ENCODE measurements around the gene TMEM212. TPM values are rescaled to one million over a fixed set of nuclear protein-coding genes. Genes with fewer than 3 reads are reported as not detected.

Gene TMEM212
- total RNA-seq, 1 experiment from 2014 or later: not detected

DNA sequence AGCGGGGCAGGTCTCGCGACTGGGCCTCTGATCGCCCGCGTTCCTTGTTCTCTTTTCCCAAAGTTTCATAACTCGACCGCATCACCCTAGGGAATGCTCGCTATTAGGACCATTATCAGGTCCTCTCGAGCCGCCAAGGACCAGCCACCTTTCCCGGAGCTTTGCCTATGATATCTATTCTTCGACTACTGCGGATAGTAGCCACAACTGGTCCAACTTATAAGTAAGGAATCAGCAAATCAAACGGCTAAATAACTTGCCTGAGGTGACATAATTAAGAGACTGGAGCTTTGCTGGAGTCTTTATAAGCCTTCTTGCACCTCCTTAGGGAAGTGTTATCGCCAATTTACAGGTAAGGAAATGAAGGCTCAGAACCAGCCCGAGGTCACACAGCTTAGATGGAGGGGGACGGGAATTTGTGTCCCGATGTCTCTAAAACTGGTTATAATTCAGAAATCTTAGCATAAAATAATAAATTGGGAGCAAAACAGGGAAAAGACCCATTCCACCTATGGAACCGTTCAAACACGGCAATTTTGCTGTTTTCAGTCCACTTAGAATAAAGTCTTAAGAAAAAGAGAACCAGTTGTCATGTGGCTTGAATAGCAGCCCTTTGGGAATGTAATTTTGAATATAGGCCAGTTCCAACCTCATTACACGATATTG is 32.4 kb upstream of the TMEM212 start:
- Mint-ChIP-seq H3K4me1 (ENCODE audit: low read depth, unreplicated experiment) (peaks cover 27% of the 10 kb centered on the region), H3K9me3 (ENCODE audit: unreplicated experiment) (no peaks in the 10 kb centered on the region), H3K36me3 (ENCODE audit: insufficient read depth, unreplicated experiment) (peaks cover 5% of the 10 kb centered on the region), H3K27me3 (ENCODE audit: insufficient read depth, unreplicated experiment) (no peaks in the 10 kb centered on the region), H3K27ac (ENCODE audit: unreplicated experiment) (peak overlapping the region; percentile 83), H3K4me3 (ENCODE audit: unreplicated experiment) (peak overlapping the region; percentile 87)
- intact Hi-C loops (cut with micrococcal nuclease; ENCODE audit: unreplicated experiment): loop anchor here (1.0 kb wide), 2 partner anchors 20 to 680 kb away; no protein-coding TSS in a partner anchor
- no peaks in the 10 kb centered on the region for H3K27me3 ChIP-seq (replicated peaks; ENCODE audit: control insufficient read depth, insufficient read depth, low read length)
- peaks cover 36% of the 10 kb centered on the region for H3K4me1 ChIP-seq
- TF ChIP-seq, protein P1, sequence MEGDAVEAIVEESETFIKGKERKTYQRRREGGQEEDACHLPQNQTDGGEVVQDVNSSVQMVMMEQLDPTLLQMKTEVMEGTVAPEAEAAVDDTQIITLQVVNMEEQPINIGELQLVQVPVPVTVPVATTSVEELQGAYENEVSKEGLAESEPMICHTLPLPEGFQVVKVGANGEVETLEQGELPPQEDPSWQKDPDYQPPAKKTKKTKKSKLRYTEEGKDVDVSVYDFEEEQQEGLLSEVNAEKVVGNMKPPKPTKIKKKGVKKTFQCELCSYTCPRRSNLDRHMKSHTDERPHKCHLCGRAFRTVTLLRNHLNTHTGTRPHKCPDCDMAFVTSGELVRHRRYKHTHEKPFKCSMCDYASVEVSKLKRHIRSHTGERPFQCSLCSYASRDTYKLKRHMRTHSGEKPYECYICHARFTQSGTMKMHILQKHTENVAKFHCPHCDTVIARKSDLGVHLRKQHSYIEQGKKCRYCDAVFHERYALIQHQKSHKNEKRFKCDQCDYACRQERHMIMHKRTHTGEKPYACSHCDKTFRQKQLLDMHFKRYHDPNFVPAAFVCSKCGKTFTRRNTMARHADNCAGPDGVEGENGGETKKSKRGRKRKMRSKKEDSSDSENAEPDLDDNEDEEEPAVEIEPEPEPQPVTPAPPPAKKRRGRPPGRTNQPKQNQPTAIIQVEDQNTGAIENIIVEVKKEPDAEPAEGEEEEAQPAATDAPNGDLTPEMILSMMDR (IDR thresholded peaks at IDR 0.05; ENCODE audit: insufficient read depth in 1 of 2, low read depth in 1 of 2, low read length in 1 of 2, severe bottlenecking in 1 of 2, unreplicated experiment in 1 of 2): no peak
- no peaks in the 10 kb centered on the region for H3K36me3 ChIP-seq (ENCODE audit: control insufficient read depth, insufficient read depth, low read length)
- peak overlapping the region; percentile 90 for H3K4me3 ChIP-seq (ENCODE audit: low read depth, low read length)
- no peaks in the 10 kb centered on the region for H3K9me3 ChIP-seq
- BruUV-seq (replicated peaks): TSS peak; percentile 93
- ChIA-PET CTCF (interaction anchor here (1.2 to 1.4 kb wide), 2 partner anchors 19 to 23 kb away, joined by 3 to 5 read pairs; no protein-coding TSS in a partner anchor), POLR2A (interaction anchor here (1.0 kb wide), 1 partner anchor 902 kb away, joined by 3 read pairs; no protein-coding TSS in a partner anchor)
- no peak for DNase-seq

DNA sequence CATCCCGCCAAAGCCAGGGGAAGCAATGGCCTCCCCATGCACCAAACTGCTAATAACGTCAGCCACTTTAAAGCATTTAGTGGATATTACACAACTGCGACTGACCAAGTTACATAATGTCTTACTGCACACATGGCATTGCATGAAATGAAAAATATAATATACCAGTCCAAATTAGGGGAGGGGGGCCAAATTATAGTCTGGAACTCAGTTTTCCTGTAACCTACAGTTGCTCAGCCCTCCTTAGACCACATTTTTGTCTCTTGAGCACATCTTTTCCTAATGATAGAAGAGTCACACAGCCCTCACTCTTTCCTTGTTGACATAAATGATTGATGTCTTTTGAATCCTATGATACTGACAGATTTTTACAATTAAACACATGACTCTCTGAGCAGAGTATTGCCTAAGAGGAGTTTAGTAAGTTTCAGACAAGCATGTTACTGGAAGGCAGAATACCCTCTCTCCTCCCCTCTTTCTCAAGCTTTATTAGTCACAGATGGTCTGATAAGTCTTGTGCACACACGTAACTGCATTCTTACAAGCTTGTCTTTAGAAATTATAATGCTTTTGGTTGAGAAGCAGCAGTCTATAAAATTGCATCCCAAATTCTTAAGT is 31.7 kb upstream of the TMEM212 start:
- BruUV-seq (replicated peaks): no TSS peak
- ChIA-PET POLR2A (no interaction called here), CTCF (interaction anchor here (1.0 to 1.4 kb wide), 3 partner anchors 19 to 39 kb away, joined by 3 to 5 read pairs (median 3); no protein-coding TSS in a partner anchor)
- Histone ChIP-seq H3K27me3 (replicated peaks; ENCODE audit: control insufficient read depth, insufficient read depth, low read length) (no peaks in the 10 kb centered on the region), H3K9me3 (no peaks in the 10 kb centered on the region), H3K4me1 (peaks cover 33% of the 10 kb centered on the region), H3K36me3 (ENCODE audit: control insufficient read depth, insufficient read depth, low read length) (no peaks in the 10 kb centered on the region), H3K4me3 (ENCODE audit: low read depth, low read length) (peak overlapping the region; percentile 90)
- H3K4me1 Mint-ChIP-seq (ENCODE audit: low read depth, unreplicated experiment): peaks cover 27% of the 10 kb centered on the region
- DNase-seq: peak in 1 of 2 experiments; percentile 51
- peak overlapping the region; percentile 87 for H3K4me3 Mint-ChIP-seq (ENCODE audit: unreplicated experiment)
- H3K27ac Mint-ChIP-seq (ENCODE audit: unreplicated experiment): peak overlapping the region; percentile 83
- intact Hi-C loops (cut with micrococcal nuclease; ENCODE audit: unreplicated experiment): loop anchor here (1.0 kb wide), 1 partner anchor 19 kb away; no protein-coding TSS in a partner anchor
- H3K27me3 Mint-ChIP-seq (ENCODE audit: insufficient read depth, unreplicated experiment): no peaks in the 10 kb centered on the region
- no peaks in the 10 kb centered on the region for H3K9me3 Mint-ChIP-seq (ENCODE audit: unreplicated experiment)
- TF ChIP-seq, protein P1 (IDR thresholded peaks at IDR 0.05; ENCODE audit: insufficient read depth in 1 of 2, low read depth in 1 of 2, low read length in 1 of 2, severe bottlenecking in 1 of 2, unreplicated experiment in 1 of 2): no peak
- peaks cover 5% of the 10 kb centered on the region for H3K36me3 Mint-ChIP-seq (ENCODE audit: insufficient read depth, unreplicated experiment)

DNA sequence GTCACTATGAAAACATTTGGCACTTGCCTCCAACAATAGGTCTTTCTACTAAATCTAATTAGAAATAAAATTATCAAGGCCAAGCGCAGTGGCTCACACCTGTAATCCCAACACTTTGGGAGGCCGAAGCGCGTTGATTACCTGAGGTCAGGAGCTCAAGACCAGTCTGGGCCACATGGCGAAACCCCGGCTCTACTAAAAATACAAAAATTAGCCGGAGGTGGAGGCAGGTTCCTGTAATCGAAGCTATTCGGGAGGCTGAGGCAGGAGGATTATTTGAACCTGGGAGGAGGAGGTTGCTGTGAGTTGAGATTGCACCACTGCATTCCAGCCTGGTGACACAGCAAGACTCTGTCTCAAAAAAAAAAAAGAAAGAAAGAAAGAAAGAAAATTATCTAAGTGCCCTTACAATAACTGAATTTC is 31.2 kb upstream of the TMEM212 start:
- H3K36me3 ChIP-seq (ENCODE audit: control insufficient read depth, insufficient read depth, low read length): no peaks in the 10 kb centered on the region
- intact Hi-C loops (cut with micrococcal nuclease; ENCODE audit: unreplicated experiment): loop anchor here (1.0 kb wide), 1 partner anchor 18 kb away; no protein-coding TSS in a partner anchor
- no peaks in the 10 kb centered on the region for H3K27me3 Mint-ChIP-seq (ENCODE audit: insufficient read depth, unreplicated experiment)
- no peak overlapping the region for H3K4me3 ChIP-seq (ENCODE audit: low read depth, low read length)
- no peaks in the 10 kb centered on the region for H3K9me3 Mint-ChIP-seq (ENCODE audit: unreplicated experiment)
- DNase-seq: peak in 1 of 2 experiments; percentile 23
- no peak overlapping the region for H3K4me3 Mint-ChIP-seq (ENCODE audit: unreplicated experiment)
- TF ChIP-seq, protein P1 (IDR thresholded peaks at IDR 0.05; ENCODE audit: insufficient read depth in 1 of 2, low read depth in 1 of 2, low read length in 1 of 2, severe bottlenecking in 1 of 2, unreplicated experiment in 1 of 2): no peak
- H3K27me3 ChIP-seq (replicated peaks; ENCODE audit: control insufficient read depth, insufficient read depth, low read length): no peaks in the 10 kb centered on the region
- ChIA-PET CTCF (interaction anchor here (1.0 to 1.2 kb wide), 2 partner anchors 18 to 40 kb away, joined by 3 read pairs; no protein-coding TSS in a partner anchor), POLR2A (no interaction called here)
- BruUV-seq (replicated peaks): no TSS peak
- H3K27ac Mint-ChIP-seq (ENCODE audit: unreplicated experiment): peak overlapping the region; percentile 83
- H3K9me3 ChIP-seq: no peaks in the 10 kb centered on the region
- H3K4me1 ChIP-seq: peaks cover 28% of the 10 kb centered on the region
- peaks cover 5% of the 10 kb centered on the region for H3K36me3 Mint-ChIP-seq (ENCODE audit: insufficient read depth, unreplicated experiment)
- H3K4me1 Mint-ChIP-seq (ENCODE audit: low read depth, unreplicated experiment): peaks cover 25% of the 10 kb centered on the region
